IMR-90 (cell line): Measurements from ENCODE around the gene NDOR1. TPM values are rescaled to one million over a fixed set of nuclear protein-coding genes. Genes with fewer than 3 reads are reported as not detected.

Source experiments
- ATAC-seq: fragments of 200-7000 bp; cut with Tn5 transposase; 2 replicates; pipeline ENCODE4 v1.9.1; 2020; ENCODE audit warnings: low read depth, mild to moderate bottlenecking, moderate library complexity
- BruUV-seq: library from RNA; stranded (reverse); fragments of 400-500 nt; replicated peaks from 2 replicates; lab custom pipeline; 2021; lab: Mats Ljungman, UMichigan
- CTCF ChIA-PET: fragments of 300-600 bp; formaldehyde crosslinking; extraction: SDS; loops from one replicate; lab custom pipeline; 2021; ENCODE audit warnings: antibody characterized with exemption; lab: Yijun Ruan, JAX
- POLR2A ChIA-PET: fragments of 300-600 bp; sonication (Branson Sonifier 250); formaldehyde crosslinking; loops from one replicate; lab custom pipeline; 2022; ENCODE audit warnings: antibody characterized with exemption; ENCODE audit not compliant: unreplicated experiment; lab: Charles Lee
- DNase-seq: peaks from one replicate; pipeline ENCODE4 v3.0.0; 2013
- H2AFZ ChIP-seq: replicated peaks from 2 replicates; pipeline ENCODE3; 2013; ENCODE audit warnings: low read length, mild to moderate bottlenecking; ENCODE audit not compliant: poor library complexity
- H2AK5ac ChIP-seq: 2 replicates; pipeline ENCODE4 v1.6.1; 2013; ENCODE audit warnings: low read depth, low read length, inconsistent platforms
- H2AK9ac ChIP-seq: replicated peaks from 2 replicates; pipeline ENCODE3; 2013; ENCODE audit warnings: mild to moderate bottlenecking, low read depth, low read length, moderate library complexity; ENCODE audit not compliant: poor library complexity
- H2BK120ac ChIP-seq: 2 replicates; pipeline ENCODE4 v1.6.1; 2013; ENCODE audit warnings: low read depth, low read length, inconsistent platforms
- H2BK15ac ChIP-seq: 3 replicates; pipeline ENCODE4 v1.6.1; 2013; ENCODE audit warnings: low read depth, low read length, inconsistent platforms
- H2BK20ac ChIP-seq: 2 replicates; pipeline ENCODE4 v1.6.1; 2013; ENCODE audit warnings: low read depth, mild to moderate bottlenecking, inconsistent platforms, low read length, moderate library complexity
- H2BK5ac ChIP-seq: 2 replicates; pipeline ENCODE4 v1.6.1; 2013; ENCODE audit warnings: mild to moderate bottlenecking, low read depth, low read length, inconsistent platforms; ENCODE audit not compliant: poor library complexity, severe bottlenecking
- H3K14ac ChIP-seq: replicated peaks from 2 replicates; pipeline ENCODE4 v1.6.1; 2013; ENCODE audit warnings: low read depth, low read length, inconsistent platforms
- H3K18ac ChIP-seq: 2 replicates; pipeline ENCODE4 v1.6.1; 2013; ENCODE audit warnings: low read depth, low read length, control low read depth
- H3K23ac ChIP-seq: 2 replicates; pipeline ENCODE4 v1.6.1; 2013; ENCODE audit warnings: low read depth, low read length, inconsistent platforms
- H3K27ac ChIP-seq: 2 replicates; pipeline ENCODE4 v1.5.1; 2013; ENCODE audit warnings: mild to moderate bottlenecking, control low read depth, low read length; ENCODE audit not compliant: insufficient read depth
- H3K27me3 ChIP-seq: 2 replicates; pipeline ENCODE4 v1.6.1; 2013; ENCODE audit warnings: low read length; ENCODE audit not compliant: control insufficient read depth, insufficient read depth
- H3K36me3 ChIP-seq: 2 replicates; pipeline ENCODE4 v1.6.1; 2013; ENCODE audit warnings: low read length, mixed read lengths; ENCODE audit not compliant: control insufficient read depth, insufficient read depth
- H3K4ac ChIP-seq: 2 replicates; pipeline ENCODE4 v1.6.1; 2013; ENCODE audit warnings: low read depth, low read length, inconsistent platforms
- H3K4me1 ChIP-seq: 2 replicates; pipeline ENCODE4 v1.6.1; 2013; ENCODE audit warnings: low read length, mixed read lengths; ENCODE audit not compliant: control insufficient read depth, insufficient read depth
- H3K4me2 ChIP-seq: 2 replicates; pipeline ENCODE4 v1.6.1; 2013; ENCODE audit warnings: low read depth, mild to moderate bottlenecking, control low read depth, low read length, moderate library complexity
- H3K4me3 ChIP-seq: 2 replicates; pipeline ENCODE4 v1.5.1; 2013; ENCODE audit warnings: low read depth, mild to moderate bottlenecking, control low read depth, low read length, moderate library complexity; ENCODE audit not compliant: insufficient read depth
- H3K56ac ChIP-seq: 2 replicates; pipeline ENCODE4 v1.6.1; 2013; ENCODE audit warnings: low read length, inconsistent platforms; ENCODE audit not compliant: insufficient read depth; ENCODE audit errors: extremely low read depth
- H3K79me1 ChIP-seq, 2 experiments: 2 replicates each; pipeline ENCODE4 v1.6.1; 2013; ENCODE audit warnings: low read length in 2 of 2, inconsistent platforms in 1 of 2, low read depth in 1 of 2
- H3K9ac ChIP-seq: 2 replicates; pipeline ENCODE4 v1.6.1; 2013; ENCODE audit warnings: low read depth, low read length, control low read depth
- H3K9me1 ChIP-seq: 2 replicates; pipeline ENCODE4 v1.6.1; 2013; ENCODE audit warnings: low read length, inconsistent platforms; ENCODE audit not compliant: insufficient read depth
- H3K9me3 ChIP-seq: 2 replicates; pipeline ENCODE4 v1.6.1; 2013; ENCODE audit warnings: low read length; ENCODE audit not compliant: control insufficient read depth, insufficient read depth
- H4K20me1 ChIP-seq: 2 replicates; pipeline ENCODE4 v1.6.1; 2013; ENCODE audit warnings: low read length, inconsistent platforms; ENCODE audit not compliant: insufficient read depth
- H4K5ac ChIP-seq: 2 replicates; pipeline ENCODE4 v1.6.1; 2013; ENCODE audit warnings: mild to moderate bottlenecking, low read depth, low read length, control low read depth
- H4K8ac ChIP-seq, 2 experiments: 2 replicates each; pipeline ENCODE4 v1.6.1; 2013; ENCODE audit warnings: low read depth in 2 of 2, low read length in 2 of 2, control low read depth in 1 of 2, inconsistent platforms in 1 of 2
- H4K91ac ChIP-seq: 2 replicates; pipeline ENCODE4 v1.6.1; 2013; ENCODE audit warnings: low read depth, low read length, inconsistent platforms; ENCODE audit not compliant: insufficient read depth
- BHLHE40 ChIP-seq: fragments of 150-350 bp; IDR thresholded peaks from 2 replicates; pipeline ENCODE4 v1.6.1; 2016; ENCODE audit warnings: mild to moderate bottlenecking, low read depth, low read length
- CEBPB ChIP-seq: IDR thresholded peaks from 2 replicates; pipeline ENCODE4 v1.6.1; 2012; ENCODE audit warnings: low read depth, low read length, improper control_type of control experiment
- CTCF ChIP-seq: conservative IDR thresholded peaks from 2 replicates; pipeline ENCODE4 v1.5.1; 2012; ENCODE audit warnings: mild to moderate bottlenecking, low read depth, low read length, improper control_type of control experiment
- MAFK ChIP-seq: IDR thresholded peaks from 2 replicates; pipeline ENCODE4 v1.6.1; 2012; ENCODE audit warnings: low read depth, low read length, improper control_type of control experiment
- MAZ ChIP-seq: IDR thresholded peaks from 2 replicates; pipeline ENCODE4 v1.6.1; 2012; ENCODE audit warnings: low read depth, mild to moderate bottlenecking, low read length, improper control_type of control experiment, moderate library complexity, borderline replicate concordance
- MXI1 ChIP-seq: IDR thresholded peaks from 2 replicates; pipeline ENCODE4 v1.6.1; 2012; ENCODE audit warnings: low read depth, mild to moderate bottlenecking, low read length, moderate library complexity, borderline replicate concordance
- NFE2L2 ChIP-seq: fragments of 150-350 bp; IDR thresholded peaks from 2 replicates; pipeline ENCODE4 v1.6.1; 2016; ENCODE audit warnings: low read depth, mild to moderate bottlenecking, low read length
- POLR2A ChIP-seq: IDR thresholded peaks from 2 replicates; pipeline ENCODE4 v1.6.1; 2012; ENCODE audit warnings: mild to moderate bottlenecking, low read depth, low read length
- RAD21 ChIP-seq: IDR thresholded peaks from 2 replicates; pipeline ENCODE4 v1.6.1; 2012; ENCODE audit warnings: low read length, improper control_type of control experiment
- RFX5 ChIP-seq: IDR thresholded peaks from 2 replicates; pipeline ENCODE4 v1.8.0; 2012; ENCODE audit warnings: low read depth, mild to moderate bottlenecking, low read length, moderate library complexity
- USF2 ChIP-seq: fragments of 150-350 bp; IDR thresholded peaks from 2 replicates; pipeline ENCODE4 v1.6.1; 2017; ENCODE audit warnings: mild to moderate bottlenecking, antibody characterized with exemption, low read length, low read depth
- WGBS, 2 experiments: methylation state at CpG; one replicate each; pipeline versions ENCODE4 v1.1.5 to v1.1.7; 2013; ENCODE audit warnings: missing lambda C conversion rate in 2 of 2; ENCODE audit not compliant: insufficient read length in 1 of 2; ENCODE audit errors: extremely low coverage in 2 of 2; 5-methylcytosine and 5-hydroxymethylcytosine counted together
- dilution Hi-C: fragments of 300-500 bp; cut with HindIII; formaldehyde crosslinking; loops from one replicate; pipeline ENCODE4 v1.14.3; 2018; ENCODE audit warnings: low sequenced_read_pairs; ENCODE audit not compliant: unreplicated experiment
- in situ Hi-C: fragments of 300-500 bp; cut with MboI; formaldehyde crosslinking; loops from 3 replicates; pipeline ENCODE4 v1.14.3; 2019; ENCODE audit warnings: low sequenced_read_pairs, inconsistent platforms, mixed read lengths
- intact Hi-C: fragments of 100-400 bp; cut with micrococcal nuclease; formaldehyde crosslinking; loops from 2 replicates; pipeline ENCODE4 v1.10.0; 2022
- polyA plus RNA-seq, 3 experiments: library from polyadenylated mRNA; depleted of rRNA; stranded (reverse); fragments of >200 nt; gene quantifications; 2 replicates each; pipeline ENCODE4 v1.2.3, GENCODE V29; 2012; ENCODE audit warnings: low replicate concordance in 1 of 3
- total RNA-seq: library from RNA; depleted of rRNA; stranded (reverse); fragments of >200 nt; gene quantifications from 2 replicates; pipeline ENCODE4 v1.2.3, GENCODE V29; 2012

The NDOR1 gene
- total and polyA plus RNA-seq, 2 of the 4 experiments (the other 2 are of a cell fraction): 0.90 to 10.6 TPM

GRCh38 chr9:137263506-137263905 lies 58.0 kb downstream of the NDOR1 start:
- CTCF ChIA-PET: no interaction called here

More at GRCh38 chr9:137263506-137263905, 58.0 kb downstream of the NDOR1 start:
- peaks cover 10 to 40% of the 10 kb centered on the region in 2 experiments for H3K79me1 ChIP-seq
- WGBS, 2 experiments: 71% methylated on average over 4 of the region's 10 CpGs; no CpG with 5 or more reads in 1 of the 2 experiments
- DNase-seq (no peak), ATAC-seq (no peak)
- H2AK9ac ChIP-seq: peak overlapping the region; percentile 28
- H3K18ac ChIP-seq: no peak overlapping the region
- no peak overlapping the region for H3K27ac ChIP-seq
- dilution Hi-C loops: no loop called here
- intact Hi-C loops: no loop called here
- H4K8ac ChIP-seq: no peak overlapping the region
- TF ChIP-seq MAZ (no peak), BHLHE40 (no peak), CEBPB (no peak), CTCF (no peak), RFX5 (no peak), MAFK (no peak), USF2 (no peak), MXI1 (no peak), NFE2L2 (no peak), RAD21 (no peak), POLR2A (no peak)
- no peak overlapping the region for H3K9ac ChIP-seq
- BruUV-seq: no TSS peak
- peaks cover 52% of the 10 kb centered on the region for H3K36me3 ChIP-seq
- no peak overlapping the region for H3K23ac ChIP-seq
- H3K27me3 ChIP-seq: no peaks in the 10 kb centered on the region
- in situ Hi-C loops: no loop called here
- no peak overlapping the region for H2BK15ac ChIP-seq
- H3K9me3 ChIP-seq: no peaks in the 10 kb centered on the region
- no peak overlapping the region for H2BK20ac ChIP-seq
- peaks cover 1% of the 10 kb centered on the region for H3K4me1 ChIP-seq
- no peak overlapping the region for H2BK120ac ChIP-seq
- no peak overlapping the region for H3K4me2 ChIP-seq
- peaks cover 10% of the 10 kb centered on the region for H4K20me1 ChIP-seq
- H2AK5ac ChIP-seq: no peak overlapping the region
- no peak overlapping the region for H3K56ac ChIP-seq
- H3K4me3 ChIP-seq: no peak overlapping the region
- no peak overlapping the region for H4K5ac ChIP-seq
- H3K4ac ChIP-seq: no peak overlapping the region
- POLR2A ChIA-PET: no interaction called here
- H2BK5ac ChIP-seq: no peak overlapping the region
- no peak overlapping the region for H3K14ac ChIP-seq
- H3K9me1 ChIP-seq: peaks cover under 1% of the 10 kb centered on the region
- H2AFZ ChIP-seq: no peak overlapping the region
- no peak overlapping the region for H4K91ac ChIP-seq
